Fibroblast of lung (primary cell): Measurements from ENCODE around the gene GNAO1. TPM values are rescaled to one million over a fixed set of nuclear protein-coding genes. Genes with fewer than 3 reads are reported as not detected.
A peak's percentile ranks its signal among the peaks of the same experiment; 100 is the strongest.

Experiments used
- DNase-seq, 2 donors: peaks; one replicate each; pipeline versions ENCODE4 v3.0.0 to v3.0.0-alpha.2; 2010; ENCODE audit warnings: low read depth in 2 of 2
- H2AFZ ChIP-seq: 2 replicates; pipeline ENCODE4 v1.5.1; 2012; ENCODE audit warnings: low read length, control low read depth, inconsistent platforms
- H3K27ac ChIP-seq: 2 replicates; pipeline ENCODE4 v1.5.1; 2011; ENCODE audit warnings: low read length, control low read depth; ENCODE audit not compliant: insufficient read depth
- H3K27me3 ChIP-seq: 2 replicates; pipeline ENCODE4 v1.5.1; 2011; ENCODE audit warnings: mild to moderate bottlenecking, low read length; ENCODE audit not compliant: control insufficient read depth, insufficient read depth
- H3K36me3 ChIP-seq: 2 replicates; pipeline ENCODE4 v1.5.1; 2011; ENCODE audit warnings: low read length; ENCODE audit not compliant: control insufficient read depth, insufficient read depth
- H3K4me1 ChIP-seq: 2 replicates; pipeline ENCODE4 v1.5.1; 2011; ENCODE audit warnings: low read length; ENCODE audit not compliant: control insufficient read depth, insufficient read depth; ENCODE audit errors: extremely low read depth
- H3K4me2 ChIP-seq: 2 replicates; pipeline ENCODE4 v1.5.1; 2011; ENCODE audit warnings: low read length, control low read depth; ENCODE audit not compliant: insufficient read depth; ENCODE audit errors: extremely low read depth
- H3K4me3 ChIP-seq, 4 experiments: fragments of 200-600 bp in 1 of 4; sonication (generic) in 1 of 4; replicated peaks in 1 of 4; 2 replicates each; pipeline ENCODE4 v1.5.1; 2011 to 2016; ENCODE audit warnings: low read length in 4 of 4, low read depth in 3 of 4, mild to moderate bottlenecking in 3 of 4, control low read depth in 2 of 4, inconsistent platforms in 1 of 4, mixed read lengths in 1 of 4; ENCODE audit not compliant: insufficient read depth in 1 of 4; ENCODE audit errors: control extremely low read depth in 1 of 4
- H3K79me2 ChIP-seq: 2 replicates; pipeline ENCODE4 v1.5.1; 2012; ENCODE audit warnings: mild to moderate bottlenecking, low read length, inconsistent platforms; ENCODE audit not compliant: control insufficient read depth, insufficient read depth
- H3K9ac ChIP-seq: 2 replicates; pipeline ENCODE4 v1.5.1; 2011; ENCODE audit warnings: mild to moderate bottlenecking, low read length, control low read depth; ENCODE audit not compliant: insufficient read depth
- H3K9me3 ChIP-seq: 2 replicates; pipeline ENCODE4 v1.5.1; 2012; ENCODE audit warnings: low read depth, low read length; ENCODE audit not compliant: control insufficient read depth, insufficient read depth
- H4K20me1 ChIP-seq: 2 replicates; pipeline ENCODE4 v1.5.1; 2011; ENCODE audit warnings: low read length; ENCODE audit not compliant: control insufficient read depth, insufficient read depth; ENCODE audit errors: extremely low read depth
- EZH2 ChIP-seq: IDR thresholded peaks from 2 replicates; pipeline ENCODE4 v1.5.1; 2012; ENCODE audit warnings: low read length, control low read depth, mild to moderate bottlenecking; ENCODE audit errors: missing control alignments
- polyA plus RNA-seq, 2 donors: library from polyadenylated mRNA; depleted of rRNA in 1 of 2; stranded (reverse) in 1 of 2; unstranded in 1 of 2; fragments of >200 nt; gene quantifications; 2 replicates each; pipeline ENCODE4 v1.2.1, GENCODE V29; 2011 to 2012; ENCODE audit warnings: missing spikeins in 1 of 2
- total RNA-seq: library from RNA; depleted of rRNA; stranded (reverse); fragments of >200 nt; gene quantifications from 2 replicates; pipeline ENCODE4 v1.2.1, GENCODE V29; 2014
- TF ChIP-seq, protein P1 (sequence below), 2 donors: IDR thresholded peaks in 1 of 2; conservative IDR thresholded peaks in 1 of 2; 1 replicate in 1 of 2; 2 replicates in 1 of 2; pipeline ENCODE4 v1.5.1; 2011 to 2012; ENCODE audit warnings: low read length in 2 of 2, control low read depth in 1 of 2, inconsistent platforms in 1 of 2, low read depth in 1 of 2, mild to moderate bottlenecking in 1 of 2

The GNAO1 gene
- total and polyA plus RNA-seq, 2 donors (not counting 1 experiment from before 2014, with no cell fraction given): 0.14 to 0.17 TPM

DNA sequence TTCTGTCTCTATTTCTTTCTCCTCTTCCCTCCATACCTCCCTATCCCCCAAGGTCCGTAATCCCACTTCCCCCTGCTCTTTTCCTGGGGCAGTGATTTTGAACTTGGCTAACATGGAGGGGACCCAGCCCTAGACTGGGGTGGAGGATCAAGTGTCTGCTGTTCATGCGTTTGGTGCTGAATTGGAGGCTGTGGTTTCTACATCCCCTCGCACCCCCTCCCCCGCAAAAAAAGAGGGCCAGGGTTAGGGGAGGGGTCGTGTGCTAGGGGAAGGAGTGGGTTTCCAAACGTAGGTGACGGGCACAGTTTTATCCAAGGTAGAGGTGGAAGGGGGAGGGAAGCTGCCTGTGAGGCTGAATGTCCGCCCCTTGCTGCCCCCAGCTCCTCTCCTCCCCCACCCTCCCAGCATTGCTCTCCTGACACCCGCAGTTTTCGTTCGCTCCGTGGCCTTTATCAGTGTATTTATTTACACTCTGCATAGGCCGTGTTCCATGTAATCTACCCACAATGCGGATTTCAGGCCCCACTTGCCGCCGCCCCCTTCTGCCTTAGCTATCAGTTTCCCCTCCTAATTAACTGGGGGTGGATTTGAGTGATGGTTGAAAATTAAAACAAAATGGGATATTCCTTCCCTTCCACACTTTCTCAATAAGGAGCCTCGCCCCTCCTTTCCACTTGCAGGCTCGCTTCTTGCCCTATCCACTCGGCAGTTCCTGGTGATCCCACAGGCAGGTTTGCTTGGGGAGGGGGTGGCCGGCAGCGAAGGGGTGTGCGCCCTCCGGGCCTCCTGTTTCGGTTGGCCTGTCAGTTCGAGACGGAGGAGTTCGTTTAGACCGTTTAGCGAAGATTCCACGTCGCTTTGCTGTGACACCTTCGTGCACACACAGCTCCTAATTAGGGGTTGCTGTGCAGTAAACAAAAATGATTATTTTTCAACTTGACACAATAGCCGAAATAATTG lies 2.0 kb downstream of the GNAO1 start:
- no peak for DNase-seq
- Histone ChIP-seq H3K27me3 (peaks cover 30% of the 10 kb centered on the region), H3K4me1 (no peaks in the 10 kb centered on the region), H3K27ac (no peak overlapping the region), H3K4me3 (no peak overlapping the region), H3K79me2 (no peaks in the 10 kb centered on the region), H3K36me3 (no peaks in the 10 kb centered on the region), H3K9ac (no peak overlapping the region), H4K20me1 (no peaks in the 10 kb centered on the region), H2AFZ (no peak overlapping the region), H3K9me3 (no peaks in the 10 kb centered on the region), H3K4me2 (no peak overlapping the region)
- TF ChIP-seq, protein P1, sequence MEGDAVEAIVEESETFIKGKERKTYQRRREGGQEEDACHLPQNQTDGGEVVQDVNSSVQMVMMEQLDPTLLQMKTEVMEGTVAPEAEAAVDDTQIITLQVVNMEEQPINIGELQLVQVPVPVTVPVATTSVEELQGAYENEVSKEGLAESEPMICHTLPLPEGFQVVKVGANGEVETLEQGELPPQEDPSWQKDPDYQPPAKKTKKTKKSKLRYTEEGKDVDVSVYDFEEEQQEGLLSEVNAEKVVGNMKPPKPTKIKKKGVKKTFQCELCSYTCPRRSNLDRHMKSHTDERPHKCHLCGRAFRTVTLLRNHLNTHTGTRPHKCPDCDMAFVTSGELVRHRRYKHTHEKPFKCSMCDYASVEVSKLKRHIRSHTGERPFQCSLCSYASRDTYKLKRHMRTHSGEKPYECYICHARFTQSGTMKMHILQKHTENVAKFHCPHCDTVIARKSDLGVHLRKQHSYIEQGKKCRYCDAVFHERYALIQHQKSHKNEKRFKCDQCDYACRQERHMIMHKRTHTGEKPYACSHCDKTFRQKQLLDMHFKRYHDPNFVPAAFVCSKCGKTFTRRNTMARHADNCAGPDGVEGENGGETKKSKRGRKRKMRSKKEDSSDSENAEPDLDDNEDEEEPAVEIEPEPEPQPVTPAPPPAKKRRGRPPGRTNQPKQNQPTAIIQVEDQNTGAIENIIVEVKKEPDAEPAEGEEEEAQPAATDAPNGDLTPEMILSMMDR (conservative IDR thresholded peaks at IDR 0.05 in 1 of 2, IDR thresholded peaks at IDR 0.05 in 1 of 2; ENCODE audit: low read depth in 1 of 2, low read length in 2 of 2): no peak
- no peak for TF ChIP-seq EZH2

GRCh38 chr16:56193951-56194726 lies 2.9 kb downstream of the GNAO1 start:
- no peaks in the 10 kb centered on the region for H3K9me3 ChIP-seq
- peaks cover 30% of the 10 kb centered on the region for H3K27me3 ChIP-seq

More at GRCh38 chr16:56193951-56194726, 2.9 kb downstream of the GNAO1 start:
- H2AFZ ChIP-seq: no peak overlapping the region
- no peak for TF ChIP-seq EZH2
- TF ChIP-seq, protein P1 (conservative IDR thresholded peaks at IDR 0.05 in 1 of 2, IDR thresholded peaks at IDR 0.05 in 1 of 2; ENCODE audit: low read depth in 1 of 2, low read length in 2 of 2): no peak
- H3K4me2 ChIP-seq: no peak overlapping the region
- no peaks in the 10 kb centered on the region for H3K36me3 ChIP-seq
- no peak overlapping the region for H3K27ac ChIP-seq
- no peak overlapping the region for H3K4me3 ChIP-seq
- H3K9ac ChIP-seq: no peak overlapping the region
- no peaks in the 10 kb centered on the region for H3K79me2 ChIP-seq
- H3K4me1 ChIP-seq: no peaks in the 10 kb centered on the region
- H4K20me1 ChIP-seq: no peaks in the 10 kb centered on the region
- peak; percentile 54 to 69 for DNase-seq
